PC-3 (cell line): ENCODE measurements around the gene MYH6. TPM values are rescaled to one million over a fixed set of nuclear protein-coding genes. Genes with fewer than 3 reads are reported as not detected.

ENCODE experiments used
- ATAC-seq: fragments of 200-7000 bp; cut with Tn5 transposase; 2 replicates; pipeline ENCODE4 v1.9.1; 2020; ENCODE audit warnings: mild to moderate bottlenecking, moderate library complexity
- BruUV-seq: library from RNA; stranded (reverse); fragments of 400-500 nt; replicated peaks from 2 replicates; lab custom pipeline; 2021; lab: Mats Ljungman, UMichigan
- CTCF ChIA-PET: fragments of 300-600 bp; sonication (Branson Sonifier 250); formaldehyde crosslinking; loops from one replicate; lab custom pipeline; 2022; ENCODE audit warnings: antibody characterized with exemption; lab: Charles Lee
- POLR2A ChIA-PET: fragments of 300-600 bp; sonication (Branson Sonifier 250); formaldehyde crosslinking; loops from one replicate; lab custom pipeline; 2022; ENCODE audit warnings: antibody characterized with exemption; ENCODE audit not compliant: unreplicated experiment; lab: Charles Lee
- DNase-seq: peaks from one replicate; pipeline ENCODE4 v3.0.0-alpha.2; 2015
- H2AFZ ChIP-seq: fragments of 300-600 bp; sonication (generic); 2 replicates; pipeline ENCODE4 v1.6.0; 2016; ENCODE audit warnings: antibody characterized with exemption, low read length
- H3F3A ChIP-seq: fragments of 300-600 bp; sonication (generic); one replicate; pipeline ENCODE4 v1.6.0; 2017; ENCODE audit warnings: antibody characterized with exemption, low read length, control low read depth, mild to moderate bottlenecking; ENCODE audit not compliant: unreplicated experiment
- H3K27ac ChIP-seq: fragments of 300-600 bp; sonication (generic); 2 replicates; pipeline ENCODE4 v1.5.1; 2016; ENCODE audit warnings: mild to moderate bottlenecking, low read length
- H3K27me3 ChIP-seq: fragments of 300-600 bp; sonication (generic); 2 replicates; pipeline ENCODE4 v1.6.1; 2016; ENCODE audit warnings: low read length, mixed read lengths
- H3K36me3 ChIP-seq: fragments of 300-600 bp; sonication (generic); 2 replicates; pipeline ENCODE4 v1.6.1; 2016; ENCODE audit warnings: low read depth, mixed run types, low read length, mixed read lengths
- H3K4me1 ChIP-seq: fragments of 300-600 bp; sonication (generic); 2 replicates; pipeline ENCODE4 v1.5.1; 2016; ENCODE audit warnings: low read length; ENCODE audit not compliant: insufficient read depth
- H3K4me2 ChIP-seq: fragments of 300-600 bp; sonication (generic); 2 replicates; pipeline ENCODE4 v1.6.0; 2016; ENCODE audit warnings: low read length
- H3K4me3 ChIP-seq: fragments of 300-600 bp; sonication (generic); 2 replicates; pipeline ENCODE4 v1.5.1; 2016; ENCODE audit warnings: mild to moderate bottlenecking, low read length, mixed read lengths
- H3K79me2 ChIP-seq: fragments of 300-600 bp; sonication (generic); 2 replicates; pipeline ENCODE4 v1.6.1; 2017; ENCODE audit warnings: low read length, mixed read lengths
- H3K9ac ChIP-seq: fragments of 300-600 bp; sonication (generic); 2 replicates; pipeline ENCODE4 v1.6.0; 2016; ENCODE audit warnings: mild to moderate bottlenecking, low read length
- H3K9me2 ChIP-seq: fragments of 300-600 bp; sonication (generic); replicated peaks from 2 replicates; pipeline ENCODE4 v1.6.1; 2016; ENCODE audit warnings: mixed run types, low read length, mixed read lengths
- H3K9me3 ChIP-seq: fragments of 300-600 bp; sonication (generic); 2 replicates; pipeline ENCODE4 v1.6.1; 2016; ENCODE audit warnings: low read length, mixed read lengths
- H4K20me1 ChIP-seq: fragments of 300-600 bp; sonication (generic); 2 replicates; pipeline ENCODE4 v1.6.1; 2016; ENCODE audit warnings: low read length, mixed read lengths
- EZH2 ChIP-seq: fragments of 300-600 bp; sonication (generic); IDR thresholded peaks from one replicate; pipeline ENCODE4 v1.6.1; 2017; ENCODE audit warnings: antibody characterized with exemption, mild to moderate bottlenecking, low read length; ENCODE audit not compliant: unreplicated experiment
- EZH2phosphoT487 ChIP-seq: fragments of 300-600 bp; sonication (generic); IDR thresholded peaks from 2 replicates; pipeline ENCODE4 v1.6.1; 2018; ENCODE audit warnings: mild to moderate bottlenecking, antibody characterized with exemption, low read length, borderline replicate concordance
- intact Hi-C: fragments of 100-400 bp; cut with micrococcal nuclease; formaldehyde crosslinking; loops from 2 replicates; pipeline ENCODE4 v1.9.0; 2023
- total RNA-seq: library from RNA; depleted of rRNA; stranded (reverse); fragments of >200 nt; gene quantifications from 2 replicates; pipeline ENCODE4 v1.2.3, GENCODE V29; 2014
- TF ChIP-seq, protein P1 (sequence below): fragments of 300-600 bp; sonication (generic); conservative IDR thresholded peaks from 2 replicates; pipeline ENCODE4 v1.5.1; 2017; ENCODE audit warnings: antibody characterized with exemption, low read depth, mild to moderate bottlenecking, low read length

The MYH6 gene
- total RNA-seq, 1 experiment from 2014 or later: not detected

DNA sequence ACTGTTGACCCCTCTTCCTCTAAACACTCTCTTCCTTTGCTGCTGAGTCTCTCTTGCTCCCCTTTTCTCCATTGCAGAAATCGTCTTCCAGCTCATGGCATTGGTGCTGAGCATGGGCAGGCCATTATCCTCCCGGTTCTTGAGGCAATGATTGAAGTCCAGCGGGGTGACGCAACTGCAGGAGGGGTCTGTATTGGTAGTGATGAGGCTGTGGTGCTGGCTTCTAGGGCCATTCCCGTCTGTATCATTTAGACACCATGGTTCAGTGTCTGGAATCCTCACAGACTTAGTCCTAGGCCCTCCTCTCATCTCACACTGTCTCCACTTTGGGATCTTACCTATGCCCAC is 54.7 kb downstream of the MYH6 start:
- intact Hi-C loops: no loop called here

GRCh38 chr14:23352506-23353432 is 55.3 kb downstream of the MYH6 start, which contains the start of gene SLC22A17:
Gene SLC22A17 (minus strand): TSS chr14:23352887.
- ATAC-seq (peak; percentile 96), DNase-seq (peak; percentile 72)
- Histone ChIP-seq H3K36me3 (no peaks in the 10 kb centered on the region), H2AFZ (peak within 1 kb of the TSS; percentile 85), H3K27ac (no peak within 1 kb of the TSS), H3K79me2 (no peaks in the 10 kb centered on the region), H3K9me3 (no peaks in the 10 kb centered on the region), H3K9ac (no peak within 1 kb of the TSS), H4K20me1 (no peaks in the 10 kb centered on the region), H3K9me2 (no peaks in the 10 kb centered on the region), H3K4me2 (peak within 1 kb of the TSS; percentile 91), H3K4me1 (no peaks in the 10 kb centered on the region), H3K27me3 (peaks cover 48% of the 10 kb centered on the region), H3F3A (no peaks in the 10 kb centered on the region), H3K4me3 (peak within 1 kb of the TSS; percentile 70)
- POLR2A ChIA-PET: no interaction called here
- intact Hi-C loops: no loop called here
- CTCF ChIA-PET: interaction anchor here (0.9 kb wide), 1 partner anchor 9 kb away, joined by 3 read pairs; no protein-coding TSS in a partner anchor
- TF ChIP-seq EZH2phosphoT487: no peak
- no TSS peak for BruUV-seq

More for the DNA sequence above, 54.7 kb downstream of the MYH6 start:
- TF ChIP-seq, protein P1, sequence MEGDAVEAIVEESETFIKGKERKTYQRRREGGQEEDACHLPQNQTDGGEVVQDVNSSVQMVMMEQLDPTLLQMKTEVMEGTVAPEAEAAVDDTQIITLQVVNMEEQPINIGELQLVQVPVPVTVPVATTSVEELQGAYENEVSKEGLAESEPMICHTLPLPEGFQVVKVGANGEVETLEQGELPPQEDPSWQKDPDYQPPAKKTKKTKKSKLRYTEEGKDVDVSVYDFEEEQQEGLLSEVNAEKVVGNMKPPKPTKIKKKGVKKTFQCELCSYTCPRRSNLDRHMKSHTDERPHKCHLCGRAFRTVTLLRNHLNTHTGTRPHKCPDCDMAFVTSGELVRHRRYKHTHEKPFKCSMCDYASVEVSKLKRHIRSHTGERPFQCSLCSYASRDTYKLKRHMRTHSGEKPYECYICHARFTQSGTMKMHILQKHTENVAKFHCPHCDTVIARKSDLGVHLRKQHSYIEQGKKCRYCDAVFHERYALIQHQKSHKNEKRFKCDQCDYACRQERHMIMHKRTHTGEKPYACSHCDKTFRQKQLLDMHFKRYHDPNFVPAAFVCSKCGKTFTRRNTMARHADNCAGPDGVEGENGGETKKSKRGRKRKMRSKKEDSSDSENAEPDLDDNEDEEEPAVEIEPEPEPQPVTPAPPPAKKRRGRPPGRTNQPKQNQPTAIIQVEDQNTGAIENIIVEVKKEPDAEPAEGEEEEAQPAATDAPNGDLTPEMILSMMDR: no peak
- TF ChIP-seq EZH2 (no peak), EZH2phosphoT487 (no peak)
- H3K4me3 ChIP-seq: no peak overlapping the region
- H3K9me3 ChIP-seq: no peaks in the 10 kb centered on the region
- H2AFZ ChIP-seq: no peak overlapping the region
- ATAC-seq: no peak
- no peaks in the 10 kb centered on the region for H3K9me2 ChIP-seq
- no peak overlapping the region for H3K4me2 ChIP-seq
- ChIA-PET POLR2A (no interaction called here), CTCF (interaction anchor here (0.9 kb wide), 1 partner anchor 9 kb away, joined by 3 read pairs; no protein-coding TSS in a partner anchor)
- BruUV-seq: no TSS peak
- no peaks in the 10 kb centered on the region for H3K4me1 ChIP-seq
- H3K27ac ChIP-seq: no peak overlapping the region
- no peaks in the 10 kb centered on the region for H4K20me1 ChIP-seq
- DNase-seq: no peak
- H3F3A ChIP-seq: no peaks in the 10 kb centered on the region
- no peaks in the 10 kb centered on the region for H3K79me2 ChIP-seq
- H3K27me3 ChIP-seq: peaks cover 49% of the 10 kb centered on the region
- no peak overlapping the region for H3K9ac ChIP-seq
- no peaks in the 10 kb centered on the region for H3K36me3 ChIP-seq

DNA sequence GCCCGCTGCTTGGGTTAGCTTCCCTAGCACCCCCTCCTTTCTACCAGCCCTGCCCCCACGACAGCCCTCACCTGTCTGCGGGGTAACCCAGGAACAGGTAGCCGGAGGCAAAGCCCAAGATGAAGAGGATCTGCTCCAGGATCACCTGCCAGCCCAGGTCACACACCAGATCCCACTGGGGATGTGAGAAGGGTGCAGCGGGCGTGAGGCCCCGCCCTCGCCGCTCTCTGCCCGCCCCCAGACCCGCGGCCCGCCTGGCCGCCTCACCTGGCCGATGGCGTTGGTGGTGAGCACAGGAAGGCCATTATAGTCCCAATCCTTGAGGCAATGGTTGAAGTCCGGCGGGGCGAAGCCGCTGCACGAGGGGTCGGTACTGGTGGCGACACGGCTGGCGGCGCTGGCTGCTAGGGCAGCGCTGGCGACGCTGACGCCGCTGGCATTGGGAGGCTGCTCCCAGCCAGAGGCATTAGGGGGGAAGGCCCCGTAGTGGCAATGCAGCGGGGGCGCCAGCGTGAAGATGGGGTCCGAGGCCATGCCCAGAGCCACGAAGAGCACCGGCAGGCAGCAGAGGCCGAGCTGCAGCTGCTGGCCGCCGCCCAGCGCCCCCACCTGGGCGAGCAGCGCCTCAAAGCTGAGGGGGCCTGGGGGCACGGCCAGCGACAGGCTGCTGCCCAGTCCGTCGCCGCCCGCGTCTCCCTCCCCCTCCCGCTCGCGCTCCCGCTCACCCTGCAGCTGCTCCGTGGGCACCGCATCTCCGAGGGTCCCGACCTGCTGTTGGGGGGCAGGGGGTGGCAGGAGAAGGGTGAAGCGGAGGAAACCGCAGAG is 56.2 kb downstream of the MYH6 start:
- Histone ChIP-seq H2AFZ (peak overlapping the region; percentile 85), H4K20me1 (no peaks in the 10 kb centered on the region), H3K4me1 (no peaks in the 10 kb centered on the region), H3K36me3 (no peaks in the 10 kb centered on the region), H3K9me3 (no peaks in the 10 kb centered on the region), H3K9me2 (no peaks in the 10 kb centered on the region), H3K4me2 (peak overlapping the region; percentile 91), H3K4me3 (peak overlapping the region; percentile 70), H3F3A (no peaks in the 10 kb centered on the region), H3K79me2 (no peaks in the 10 kb centered on the region), H3K27ac (no peak overlapping the region), H3K9ac (no peak overlapping the region), H3K27me3 (peaks cover 40% of the 10 kb centered on the region)
- ChIA-PET POLR2A (no interaction called here), CTCF (no interaction called here)
- BruUV-seq: no TSS peak
- DNase-seq: no peak
- no peak for TF ChIP-seq EZH2phosphoT487
- TF ChIP-seq, protein P1: no peak
- TF ChIP-seq EZH2: no peak
- intact Hi-C loops: no loop called here
- ATAC-seq: no peak
